HCT116 (cell line): ENCODE results near the gene ELL2. TPM values are rescaled to one million over a fixed set of nuclear protein-coding genes. Genes with fewer than 3 reads are reported as not detected.

Experiments
- ATAC-seq: fragments of 200-7000 bp; cut with Tn5 transposase; 2 replicates; pipeline ENCODE4 v1.9.1; 2020; ENCODE audit warnings: mild to moderate bottlenecking, moderate library complexity
- BruUV-seq: library from RNA; stranded (reverse); fragments of 400-500 nt; replicated peaks from 2 replicates; lab custom pipeline; 2021; lab: Mats Ljungman, UMichigan
- CTCF ChIA-PET: fragments of 300-600 bp; sonication (Branson Sonifier 250); formaldehyde crosslinking; loops from one replicate; lab custom pipeline; 2021; ENCODE audit warnings: antibody characterized with exemption; lab: Charles Lee
- POLR2A ChIA-PET: fragments of 300-600, 350-600 bp; sonication (Branson Sonifier 250); formaldehyde crosslinking; loops from one replicate; lab custom pipeline; 2021; ENCODE audit warnings: antibody characterized with exemption; lab: Charles Lee
- RAD21 ChIA-PET, 2 experiments: fragments of 300-600 bp; sonication (Branson Sonifier 250); formaldehyde crosslinking; loops; one replicate each; lab custom pipeline; 2023; ENCODE audit warnings: low total read pairs in 2 of 2; ENCODE audit not compliant: uncharacterized antibody in 2 of 2, unreplicated experiment in 2 of 2, low non-redundant PET in 1 of 2; lab: Charles Lee
- DNase-seq: peaks from one replicate; pipeline ENCODE4 v3.0.0-alpha.2; 2010; ENCODE audit warnings: low read depth, low spot score
- H2AFZ ChIP-seq: fragments of 200-600 bp; shearing (Covaris generic), sonication (generic); 2 replicates; pipeline ENCODE4 v1.6.1; 2017; ENCODE audit warnings: low read depth, mixed run types, mixed read lengths, antibody characterized with exemption, low read length; ENCODE audit not compliant: poor library complexity, severe bottlenecking
- H3K27ac ChIP-seq: 2 replicates; pipeline ENCODE4 v1.5.1; 2012; ENCODE audit warnings: low read depth, low read length
- H3K27me3 ChIP-seq: fragments of 200-600 bp; sonication (generic); 2 replicates; pipeline ENCODE4 v1.6.1; 2016; ENCODE audit warnings: mixed run types, low read length, mixed read lengths; ENCODE audit not compliant: insufficient read depth
- H3K36me3 ChIP-seq, 2 experiments: fragments of 200-500 bp in 1 of 2; fragments of 200-600 bp in 1 of 2; sonication (Bioruptor generic) in 1 of 2; sonication (generic) in 1 of 2; 2 replicates each; pipeline versions ENCODE4 v1.5.1 to v1.6.1; 2014 to 2016; ENCODE audit warnings: low read length in 2 of 2, inconsistent platforms in 1 of 2, mixed read lengths in 1 of 2, mixed run types in 1 of 2; ENCODE audit not compliant: insufficient read depth in 2 of 2, control insufficient read depth in 1 of 2
- H3K4me1 ChIP-seq, 2 experiments: fragments of 200-600 bp in 1 of 2; sonication (generic) in 1 of 2; 2 replicates each; pipeline versions ENCODE4 v1.5.1 to v1.6.1; 2012 to 2017; ENCODE audit warnings: low read length in 2 of 2, inconsistent platforms in 1 of 2, mild to moderate bottlenecking in 1 of 2, mixed read lengths in 1 of 2, mixed run types in 1 of 2, moderate library complexity in 1 of 2; ENCODE audit not compliant: insufficient read depth in 2 of 2, control insufficient read depth in 1 of 2
- H3K4me2 ChIP-seq: fragments of 200-600 bp; sonication (generic); 2 replicates; pipeline ENCODE4 v1.6.1; 2017; ENCODE audit warnings: mixed run types, low read length, mixed read lengths
- H3K4me3 ChIP-seq, 2 experiments: fragments of 200-600 bp in 1 of 2; sonication (generic) in 1 of 2; replicated peaks in 1 of 2; 2 replicates each; pipeline ENCODE4 v1.5.1; 2011 to 2016; ENCODE audit warnings: low read length in 2 of 2, control low read depth in 1 of 2, low read depth in 1 of 2, mild to moderate bottlenecking in 1 of 2, mixed read lengths in 1 of 2, mixed run types in 1 of 2
- H3K79me2 ChIP-seq: fragments of 200-600 bp; sonication (generic); 2 replicates; pipeline ENCODE4 v1.6.1; 2017; ENCODE audit warnings: mild to moderate bottlenecking, mixed run types, low read length, moderate library complexity, mixed read lengths; ENCODE audit not compliant: insufficient read depth
- H3K9ac ChIP-seq: fragments of 200-600 bp; sonication (generic); 2 replicates; pipeline ENCODE4 v1.6.1; 2016; ENCODE audit warnings: low read length, mixed read lengths
- H3K9me2 ChIP-seq: fragments of 200-600 bp; sonication (generic), shearing (Covaris generic); 2 replicates; pipeline ENCODE4 v1.6.1; 2017; ENCODE audit warnings: mixed run types, mild to moderate bottlenecking, moderate library complexity; ENCODE audit not compliant: insufficient read depth
- H3K9me3 ChIP-seq, 2 experiments: fragments of 200-500 bp in 1 of 2; fragments of 200-600 bp in 1 of 2; sonication (Bioruptor generic) in 1 of 2; sonication (generic) in 1 of 2; 2 replicates each; pipeline ENCODE4 v1.6.1; 2014 to 2017; ENCODE audit warnings: low read length in 2 of 2, mixed read lengths in 2 of 2, inconsistent platforms in 1 of 2, low read depth in 1 of 2, mild to moderate bottlenecking in 1 of 2, mixed run types in 1 of 2, moderate library complexity in 1 of 2; ENCODE audit not compliant: control insufficient read depth in 1 of 2, insufficient read depth in 1 of 2
- H4K20me1 ChIP-seq: fragments of 200-600 bp; sonication (generic), shearing (Covaris generic); 2 replicates; pipeline ENCODE4 v1.6.1; 2017; ENCODE audit warnings: mixed run types, mild to moderate bottlenecking, moderate library complexity; ENCODE audit not compliant: insufficient read depth
- CBX3 ChIP-seq: IDR thresholded peaks from 2 replicates; pipeline ENCODE4 v1.6.1; 2012; ENCODE audit warnings: low read depth
- CEBPB ChIP-seq: IDR thresholded peaks from 2 replicates; pipeline ENCODE4 v1.6.1; 2012; ENCODE audit warnings: low read depth
- CTCF ChIP-seq, 3 experiments: fragments of 200-600 bp in 1 of 3; sonication (generic) in 1 of 3; IDR thresholded peaks in 2 of 3; conservative IDR thresholded peaks in 1 of 3; 2 replicates each; pipeline ENCODE4 v1.5.1; 2012 to 2017; ENCODE audit warnings: low read depth in 2 of 3, low read length in 2 of 3, antibody characterized with exemption in 1 of 3, borderline replicate concordance in 1 of 3, control low read depth in 1 of 3, mild to moderate bottlenecking in 1 of 3, mixed read lengths in 1 of 3, mixed run types in 1 of 3, moderate library complexity in 1 of 3; ENCODE audit not compliant: insufficient read depth in 1 of 3
- EGR1 ChIP-seq: IDR thresholded peaks from 2 replicates; pipeline ENCODE4 v1.6.1; 2012; ENCODE audit warnings: low read depth
- ELF1 ChIP-seq: IDR thresholded peaks from 2 replicates; pipeline ENCODE4 v1.6.1; 2012; ENCODE audit warnings: low read depth, borderline replicate concordance
- EZH2 ChIP-seq: fragments of 200-600 bp; sonication (generic); IDR thresholded peaks from 2 replicates; pipeline ENCODE4 v1.6.1; 2017; ENCODE audit warnings: antibody characterized with exemption, mixed run types
- FOSL1 ChIP-seq: IDR thresholded peaks from 2 replicates; pipeline ENCODE4 v1.6.1; 2012; ENCODE audit warnings: low read depth
- JUND ChIP-seq: IDR thresholded peaks from 2 replicates; pipeline ENCODE4 v1.6.1; 2012
- POLR2A ChIP-seq: IDR thresholded peaks from 2 replicates; pipeline ENCODE4 v1.7.0; 2011; ENCODE audit warnings: borderline replicate concordance; ENCODE audit not compliant: insufficient read depth, insufficient read length; ENCODE audit errors: extremely low read depth
- RAD21 ChIP-seq: IDR thresholded peaks from 2 replicates; pipeline ENCODE4 v1.6.1; 2012; ENCODE audit warnings: low read depth, mild to moderate bottlenecking
- SIN3A ChIP-seq: IDR thresholded peaks from 2 replicates; pipeline ENCODE4 v1.6.1; 2012; ENCODE audit warnings: low read depth
- SP1 ChIP-seq: IDR thresholded peaks from 2 replicates; pipeline ENCODE4 v1.6.1; 2012; ENCODE audit warnings: low read depth
- SRF ChIP-seq: IDR thresholded peaks from 2 replicates; pipeline ENCODE4 v1.6.1; 2012; ENCODE audit warnings: low read depth
- TCF7L2 ChIP-seq: IDR thresholded peaks from 2 replicates; pipeline ENCODE4 v1.7.0; 2011; ENCODE audit warnings: borderline replicate concordance, inconsistent platforms; ENCODE audit not compliant: insufficient read depth, insufficient read length; ENCODE audit errors: extremely low read depth
- YY1 ChIP-seq: IDR thresholded peaks from 2 replicates; pipeline ENCODE4 v1.6.1; 2011; ENCODE audit warnings: low read length, low read depth, moderate library complexity, mild to moderate bottlenecking; ENCODE audit not compliant: insufficient replicate concordance; ENCODE audit errors: extremely low read depth
- ZBTB33 ChIP-seq: IDR thresholded peaks from 2 replicates; pipeline ENCODE4 v1.6.1; 2011; ENCODE audit warnings: mild to moderate bottlenecking, low read length, moderate library complexity; ENCODE audit not compliant: insufficient replicate concordance; ENCODE audit errors: extremely low read depth
- ZFX ChIP-seq: fragments of 450-650 bp; IDR thresholded peaks from 2 replicates; pipeline ENCODE4 v1.6.1; 2017
- ZNF274 ChIP-seq: fragments of 200-500 bp; sonication (Bioruptor generic); IDR thresholded peaks from 2 replicates; pipeline ENCODE4 v1.6.1; 2014; ENCODE audit warnings: mild to moderate bottlenecking, low read depth, low read length, inconsistent platforms
- intact Hi-C: fragments of 100-400 bp; cut with micrococcal nuclease; formaldehyde crosslinking; loops from 2 replicates; pipeline ENCODE4 v1.10.0; 2022
- total RNA-seq: library from RNA; stranded (reverse); gene quantifications from one replicate; pipeline ENCODE4 v1.2.1, GENCODE V29; 2021; ENCODE audit not compliant: unreplicated experiment
- TF ChIP-seq, protein P1 (sequence below): IDR thresholded peaks from 2 replicates; pipeline ENCODE4 v1.6.1; 2012; ENCODE audit warnings: low read depth

Gene ELL2
- total RNA-seq, 1 experiment from 2014 or later, result 29.8 TPM

DNA sequence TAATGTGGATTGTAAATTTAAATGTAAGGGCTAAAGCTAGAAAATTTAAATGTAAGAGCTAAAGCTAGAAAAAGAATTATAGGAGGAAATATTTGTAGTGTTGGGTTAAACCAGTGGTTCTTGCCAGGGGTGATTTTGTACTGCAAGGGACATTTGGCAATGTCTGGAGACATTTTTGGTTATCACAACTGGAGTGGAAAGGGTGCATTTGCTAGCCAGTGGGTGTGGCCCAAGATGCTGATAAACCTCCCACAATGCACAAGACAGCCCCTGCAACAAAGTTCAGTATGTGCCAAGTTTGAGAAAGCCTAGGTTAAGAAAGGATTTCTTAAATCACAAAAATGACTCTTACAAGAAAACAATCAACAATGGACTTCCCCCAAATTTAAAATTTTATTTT is 31.6 kb upstream of the ELL2 start (continued):
- TF ChIP-seq TCF7L2 (no peak), ELF1 (no peak), ZFX (no peak), FOSL1 (no peak)

DNA sequence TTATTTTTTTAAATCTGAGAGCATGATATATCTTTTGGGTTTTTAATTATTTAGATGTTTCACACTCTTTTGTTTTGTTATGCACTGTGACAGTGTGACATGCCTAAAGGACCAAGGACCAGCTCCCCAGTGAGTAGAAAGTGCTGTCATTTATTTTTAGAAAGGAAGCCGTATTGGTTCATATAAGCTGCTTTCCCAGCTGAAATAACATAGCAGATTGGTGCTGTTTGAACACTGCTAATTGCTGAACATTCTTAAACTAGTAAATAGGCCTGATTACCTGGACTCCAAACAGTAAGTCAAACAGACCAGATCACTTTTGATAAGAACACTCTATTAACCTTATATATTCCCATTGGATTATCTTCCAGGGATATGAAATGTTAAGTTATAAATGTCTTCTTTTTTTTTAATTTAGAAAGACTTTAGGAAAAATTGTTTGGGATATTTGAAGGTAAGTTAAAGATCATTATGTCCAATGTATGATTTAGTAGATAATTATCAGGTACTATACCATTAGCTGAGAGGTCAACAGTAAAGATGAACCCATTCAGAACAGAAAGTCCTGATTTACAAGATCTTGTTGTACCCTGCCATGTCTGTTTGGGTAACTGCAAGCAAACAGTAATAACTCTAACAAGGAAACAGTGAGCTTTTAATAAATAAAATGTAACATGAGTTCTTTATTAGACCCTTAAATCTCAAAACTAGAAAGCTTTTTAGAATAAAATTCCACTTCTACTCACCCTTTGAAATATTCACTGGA is 27.8 kb upstream of the ELL2 start:
- H3K27me3 ChIP-seq, result no peaks in the 10 kb centered on the region
- intact Hi-C loops, result loop anchor here (10.0 kb wide), 1 partner anchor 65 kb away; no protein-coding TSS in a partner anchor
- no peaks in the 10 kb centered on the region for H3K9me2 ChIP-seq
- ChIA-PET CTCF (no interaction called here), RAD21 (no interaction called here), POLR2A (no interaction called here)
- no peak overlapping the region for H3K9ac ChIP-seq
- DNase-seq (no peak), ATAC-seq (no peak)
- no TSS peak for BruUV-seq
- H3K4me2 ChIP-seq, result no peak overlapping the region
- H4K20me1 ChIP-seq, result no peaks in the 10 kb centered on the region
- H3K36me3 ChIP-seq, result no peaks in the 10 kb centered on the region
- H3K4me1 ChIP-seq, result 0 out of 4 replicates have a peak, but pooled peaks cover 0 to 1% of the 10 kb centered on the region in 2 experiments
- H3K9me3 ChIP-seq, result no peaks in the 10 kb centered on the region
- no peak overlapping the region for H3K4me3 ChIP-seq
- no peak overlapping the region for H2AFZ ChIP-seq
- no peak overlapping the region for H3K27ac ChIP-seq
- no peaks in the 10 kb centered on the region for H3K79me2 ChIP-seq
- TF ChIP-seq, protein P1, sequence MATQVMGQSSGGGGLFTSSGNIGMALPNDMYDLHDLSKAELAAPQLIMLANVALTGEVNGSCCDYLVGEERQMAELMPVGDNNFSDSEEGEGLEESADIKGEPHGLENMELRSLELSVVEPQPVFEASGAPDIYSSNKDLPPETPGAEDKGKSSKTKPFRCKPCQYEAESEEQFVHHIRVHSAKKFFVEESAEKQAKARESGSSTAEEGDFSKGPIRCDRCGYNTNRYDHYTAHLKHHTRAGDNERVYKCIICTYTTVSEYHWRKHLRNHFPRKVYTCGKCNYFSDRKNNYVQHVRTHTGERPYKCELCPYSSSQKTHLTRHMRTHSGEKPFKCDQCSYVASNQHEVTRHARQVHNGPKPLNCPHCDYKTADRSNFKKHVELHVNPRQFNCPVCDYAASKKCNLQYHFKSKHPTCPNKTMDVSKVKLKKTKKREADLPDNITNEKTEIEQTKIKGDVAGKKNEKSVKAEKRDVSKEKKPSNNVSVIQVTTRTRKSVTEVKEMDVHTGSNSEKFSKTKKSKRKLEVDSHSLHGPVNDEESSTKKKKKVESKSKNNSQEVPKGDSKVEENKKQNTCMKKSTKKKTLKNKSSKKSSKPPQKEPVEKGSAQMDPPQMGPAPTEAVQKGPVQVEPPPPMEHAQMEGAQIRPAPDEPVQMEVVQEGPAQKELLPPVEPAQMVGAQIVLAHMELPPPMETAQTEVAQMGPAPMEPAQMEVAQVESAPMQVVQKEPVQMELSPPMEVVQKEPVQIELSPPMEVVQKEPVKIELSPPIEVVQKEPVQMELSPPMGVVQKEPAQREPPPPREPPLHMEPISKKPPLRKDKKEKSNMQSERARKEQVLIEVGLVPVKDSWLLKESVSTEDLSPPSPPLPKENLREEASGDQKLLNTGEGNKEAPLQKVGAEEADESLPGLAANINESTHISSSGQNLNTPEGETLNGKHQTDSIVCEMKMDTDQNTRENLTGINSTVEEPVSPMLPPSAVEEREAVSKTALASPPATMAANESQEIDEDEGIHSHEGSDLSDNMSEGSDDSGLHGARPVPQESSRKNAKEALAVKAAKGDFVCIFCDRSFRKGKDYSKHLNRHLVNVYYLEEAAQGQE, result no peak
- TF ChIP-seq SIN3A, result no peak
- TF ChIP-seq EGR1, result no peak
- no peak for TF ChIP-seq ZBTB33
- TF ChIP-seq FOSL1, result no peak
- no peak for TF ChIP-seq EZH2
- TF ChIP-seq CEBPB, result no peak
- TF ChIP-seq ELF1, result no peak
- TF ChIP-seq CTCF (IDR thresholded peaks at IDR 0.05 in 2 of 3, conservative IDR thresholded peaks at IDR 0.05 in 1 of 3; ENCODE audit: borderline replicate concordance in 1 of 3, insufficient read depth in 1 of 3, low read depth in 2 of 3, low read length in 2 of 3), result no peak
- TF ChIP-seq TCF7L2, result no peak
- no peak for TF ChIP-seq YY1
- TF ChIP-seq SRF, result no peak
- no peak for TF ChIP-seq CBX3
- no peak for TF ChIP-seq POLR2A
- TF ChIP-seq RAD21, result no peak
- TF ChIP-seq ZNF274, result no peak
- TF ChIP-seq JUND, result no peak
- no peak for TF ChIP-seq SP1
